ENCODE measurements around the gene SPTB. TPM values are rescaled to one million over a fixed set of nuclear protein-coding genes. Genes with fewer than 3 reads are reported as not detected.
A peak's percentile ranks its signal among the peaks of the same experiment; 100 is the strongest.

Gene SPTB
- total and polyA plus RNA-seq, 7 donors, result 0.49 to 2.9 (median 1.3) TPM; not detected in 1

GRCh38 chr14:64759555-64759938 lies 120.2 kb downstream of the SPTB start:
- WGBS, 2 donors, result 94 to 96% methylated on average over 6 of the region's 6 CpGs
- DNase-seq, result no peak
- H3K36me3 ChIP-seq, result no peaks in the 10 kb centered on the region
- peak overlapping the region in 1 of 4 donors; percentile 82 for H3K27ac ChIP-seq
- no peak overlapping the region for H3K4me3 ChIP-seq
- TF ChIP-seq POLR2A (IDR thresholded peaks at IDR 0.05), result no peak
- H3K27me3 ChIP-seq, result no peaks in the 10 kb centered on the region
- H3K4me1 ChIP-seq, result peaks cover 0 to 91% (median 80%) of the 10 kb centered on the region in 4 donors
- intact Hi-C loops (cut with DNase I), result no loop called here
- H3K9me3 ChIP-seq, result no peaks in the 10 kb centered on the region

GRCh38 chr14:64758691-64759554 lies 120.8 kb downstream of the SPTB start:
- no peaks in the 10 kb centered on the region for H3K9me3 ChIP-seq
- no peak overlapping the region for H3K4me3 ChIP-seq
- 57 to 79% methylated on average over 7 of the region's 7 CpGs for WGBS, 2 donors
- H3K27ac ChIP-seq, result peak overlapping the region in 3 of 4 donors; percentile 30 to 82 (median 64)
- intact Hi-C loops (cut with DNase I), result no loop called here
- H3K27me3 ChIP-seq, result no peaks in the 10 kb centered on the region
- peaks cover 0 to 85% (median 73%) of the 10 kb centered on the region in 4 donors for H3K4me1 ChIP-seq
- TF ChIP-seq CTCF (IDR thresholded peaks at IDR 0.05) (no peak), POLR2A (IDR thresholded peaks at IDR 0.05) (no peak), POLR2AphosphoS5 (IDR thresholded peaks at IDR 0.05) (peak in 3 of 4 donors; percentile 16 to 39 (median 35))
- no peak for DNase-seq
- H3K36me3 ChIP-seq, result no peaks in the 10 kb centered on the region

- no peak for TF ChIP-seq CTCF (IDR thresholded peaks at IDR 0.05)
- no peak for TF ChIP-seq POLR2A (IDR thresholded peaks at IDR 0.05)
- no peak for TF ChIP-seq EP300 (IDR thresholded peaks at IDR 0.05)
- TF ChIP-seq POLR2AphosphoS5 (IDR thresholded peaks at IDR 0.05), result no peak
Observed at GRCh38 chr14:64758025-64758521, 121.6 kb downstream of the SPTB start.

GRCh38 chr14:64757601-64758000 lies 122.1 kb downstream of the SPTB start:
- Histone ChIP-seq H3K27me3 (no peaks in the 10 kb centered on the region), H3K27ac (peak overlapping the region in 2 of 4 donors; percentile 64 to 82), H3K4me1 (peaks cover 0 to 73% (median 62%) of the 10 kb centered on the region in 4 donors), H3K9me3 (no peaks in the 10 kb centered on the region), H3K4me3 (no peak overlapping the region), H3K36me3 (no peaks in the 10 kb centered on the region)
- DNase-seq, result no peak
- intact Hi-C loops (cut with DNase I), result no loop called here
- WGBS, 2 donors, result 82 to 83% methylated on average over 3 of the region's 3 CpGs
- TF ChIP-seq POLR2A (IDR thresholded peaks at IDR 0.05), result no peak
- TF ChIP-seq EP300 (IDR thresholded peaks at IDR 0.05), result no peak
- TF ChIP-seq CTCF (IDR thresholded peaks at IDR 0.05), result no peak
- TF ChIP-seq POLR2AphosphoS5 (IDR thresholded peaks at IDR 0.05), result no peak

More at GRCh38 chr14:64758025-64758521, 121.6 kb downstream of the SPTB start:
- Histone ChIP-seq H3K36me3 (no peaks in the 10 kb centered on the region), H3K4me1 (peaks cover 0 to 78% (median 67%) of the 10 kb centered on the region in 4 donors), H3K27me3 (no peaks in the 10 kb centered on the region), H3K27ac (peak overlapping the region in 3 of 4 donors; percentile 30 to 82 (median 64)), H3K4me3 (no peak overlapping the region), H3K9me3 (no peaks in the 10 kb centered on the region)
- WGBS, 2 donors, result 38 to 68% methylated on average over 3 of the region's 3 CpGs
- no peak for DNase-seq
- intact Hi-C loops (cut with DNase I), result no loop called here

GRCh38 chr14:64756712-64757111 lies 123.0 kb downstream of the SPTB start:
- DNase-seq, result no peak
- H3K4me1 ChIP-seq, result peaks cover 0 to 64% (median 54%) of the 10 kb centered on the region in 4 donors
- no peaks in the 10 kb centered on the region for H3K36me3 ChIP-seq
- WGBS, 2 donors, result 80 to 87% methylated on average over 5 of the region's 5 CpGs
- no peak for TF ChIP-seq POLR2A (IDR thresholded peaks at IDR 0.05)
- TF ChIP-seq POLR2AphosphoS5 (IDR thresholded peaks at IDR 0.05), result no peak
- TF ChIP-seq EP300 (IDR thresholded peaks at IDR 0.05), result no peak
- no peak for TF ChIP-seq CTCF (IDR thresholded peaks at IDR 0.05)
- no peaks in the 10 kb centered on the region for H3K9me3 ChIP-seq
- H3K27me3 ChIP-seq, result no peaks in the 10 kb centered on the region
- peak overlapping the region in 1 of 4 donors; percentile 67 for H3K27ac ChIP-seq
- H3K4me3 ChIP-seq, result no peak overlapping the region
- intact Hi-C loops (cut with DNase I), result no loop called here

Measured in sigmoid colon (tissue), 7 donors.